K562 (cell line): ENCODE results near the gene FAM227B. TPM values are rescaled to one million over a fixed set of nuclear protein-coding genes. Genes with fewer than 3 reads are reported as not detected.

ENCODE experiments used
- ATAC-seq: fragments of 200-7000 bp; cut with Tn5 transposase; 3 replicates; pipeline ENCODE4 v1.9.1; 2020; ENCODE audit warnings: moderate library complexity
- BruUV-seq: library from RNA; stranded (reverse); fragments of 400-500 nt; replicated peaks from 2 replicates; lab custom pipeline; 2021; lab: Mats Ljungman, UMichigan
- CTCF ChIA-PET: fragments of 300-600 bp; formaldehyde crosslinking; extraction: SDS; loops from one replicate; lab custom pipeline; 2021; ENCODE audit warnings: low intra/inter-chr PET ratio; lab: Yijun Ruan, JAX
- POLR2A ChIA-PET: fragments of 300-600, 350-650 bp; sonication (Branson Sonifier 250); formaldehyde crosslinking; extraction: SDS; loops from one replicate; lab custom pipeline; 2021; ENCODE audit warnings: antibody characterized with exemption, inconsistent platforms; lab: Yijun Ruan, JAX
- DNase-seq, 4 experiments: peaks; one replicate each; pipeline versions ENCODE4 v3.0.0 to v3.0.0-alpha.2; 2011 to 2018; ENCODE audit warnings: low spot score in 3 of 4, mixed read lengths in 3 of 4; ENCODE audit errors: extremely low read depth in 1 of 4
- FAIRE-seq: peaks from 2 replicates; lab custom pipeline; 2011; peaks lifted over from hg19 to GRCh38; lab: Jason Lieb, UNC
- H2AFZ ChIP-seq: 2 replicates; pipeline ENCODE4 v1.6.0; 2011; ENCODE audit warnings: low read depth, low read length, control low read depth, inconsistent platforms
- H3K27ac ChIP-seq: fragments of 200-600 bp; 3 replicates; pipeline ENCODE4 v1.8.0; 2011; ENCODE audit warnings: low read depth, mild to moderate bottlenecking, control low read depth, inconsistent platforms, low read length, moderate library complexity, mixed read lengths; ENCODE audit errors: extremely low read depth
- H3K27me3 ChIP-seq, 2 experiments: fragments of 300-600 bp in 1 of 2; 2 replicates in 1 of 2; 3 replicates in 1 of 2; pipeline versions ENCODE4 v1.6.0 to v1.8.0; 2011; ENCODE audit warnings: inconsistent platforms in 2 of 2, low read length in 2 of 2, mild to moderate bottlenecking in 1 of 2, mixed read lengths in 1 of 2, moderate library complexity in 1 of 2; ENCODE audit not compliant: control insufficient read depth in 2 of 2, insufficient read depth in 2 of 2
- H3K36me3 ChIP-seq: fragments of 300-600 bp; 3 replicates; pipeline ENCODE4 v1.8.0; 2011; ENCODE audit warnings: mild to moderate bottlenecking, low read length, inconsistent platforms; ENCODE audit not compliant: control insufficient read depth, insufficient read depth
- H3K4me1 ChIP-seq, 2 experiments: fragments of 200-600 bp in 1 of 2; replicated peaks in 1 of 2; 2 replicates in 1 of 2; 3 replicates in 1 of 2; pipeline versions ENCODE4 v1.5.1 to v1.8.0; 2011; ENCODE audit warnings: inconsistent platforms in 2 of 2, low read length in 2 of 2, mild to moderate bottlenecking in 1 of 2, mixed read lengths in 1 of 2, moderate library complexity in 1 of 2; ENCODE audit not compliant: control insufficient read depth in 2 of 2, insufficient read depth in 2 of 2
- H3K4me2 ChIP-seq: 2 replicates; pipeline ENCODE4 v1.6.1; 2011; ENCODE audit warnings: low read length, control low read depth, inconsistent platforms, mixed read lengths; ENCODE audit not compliant: insufficient read depth
- H3K4me3 ChIP-seq: fragments of 200-600 bp; sonication (generic), shearing (Covaris generic); 2 replicates; pipeline ENCODE4 v1.5.1; 2016; ENCODE audit warnings: control low read depth, inconsistent platforms
- H3K79me2 ChIP-seq: fragments of 200-600 bp; 3 replicates; pipeline ENCODE4 v1.8.0; 2011; ENCODE audit warnings: low read length, inconsistent platforms; ENCODE audit not compliant: control insufficient read depth, insufficient read depth
- H3K9ac ChIP-seq, 2 experiments: 2 replicates each; pipeline versions ENCODE4 v1.6.0 to v1.6.1; 2011; ENCODE audit warnings: low read depth in 2 of 2, low read length in 2 of 2, control low read depth in 1 of 2, inconsistent platforms in 1 of 2, mild to moderate bottlenecking in 1 of 2, mixed read lengths in 1 of 2; ENCODE audit not compliant: insufficient read depth in 1 of 2
- H3K9me1 ChIP-seq: one replicate; pipeline ENCODE4 v1.6.0; 2011; ENCODE audit warnings: inconsistent platforms, mild to moderate bottlenecking, low read length, moderate library complexity; ENCODE audit not compliant: control insufficient read depth, insufficient read depth
- H3K9me3 ChIP-seq: replicated peaks from 2 replicates; pipeline ENCODE4 v1.5.1; 2011; ENCODE audit warnings: low read depth, low read length, inconsistent platforms; ENCODE audit not compliant: control insufficient read depth, insufficient read depth
- H4K20me1 ChIP-seq: replicated peaks from 2 replicates; pipeline ENCODE4 v1.6.1; 2011; ENCODE audit warnings: low read length, inconsistent platforms, mixed read lengths; ENCODE audit not compliant: control insufficient read depth, insufficient read depth
- E2F1 ChIP-seq: sonication (generic); formaldehyde crosslinking; IDR thresholded peaks from 2 replicates; pipeline ENCODE4 v1.8.1; 2023; ENCODE audit warnings: mild to moderate bottlenecking, missing genetic modification reagents, moderate library complexity
- ELF1 ChIP-seq: fragments of 200-800 bp; sonication (Bioruptor generic); IDR thresholded peaks from 2 replicates; pipeline ENCODE4 v1.6.1; 2016; ENCODE audit warnings: missing genetic modification characterization, missing compliant biosample characterization
- EZH2 ChIP-seq: IDR thresholded peaks from 2 replicates; pipeline ENCODE4 v1.6.1; 2012; ENCODE audit warnings: low read depth, mild to moderate bottlenecking, inconsistent platforms, low read length, borderline replicate concordance
- FOXP4 ChIP-seq: sonication (generic); formaldehyde crosslinking; IDR thresholded peaks from 2 replicates; pipeline ENCODE4 v1.8.0; 2022; ENCODE audit warnings: mild to moderate bottlenecking, missing genetic modification reagents, borderline replicate concordance
- HMG20B ChIP-seq: fragments of 250-450 bp; sonication (Bioruptor Pico); IDR thresholded peaks from 2 replicates; pipeline ENCODE4 v1.5.0; 2021; ENCODE audit warnings: mild to moderate bottlenecking
- HMGN3 ChIP-seq: IDR thresholded peaks from 2 replicates; pipeline ENCODE4 v1.6.1; 2011; ENCODE audit warnings: borderline replicate concordance, low read depth, mild to moderate bottlenecking, mixed read lengths, low read length; ENCODE audit not compliant: insufficient read length; ENCODE audit errors: extremely low read depth
- LARP7 ChIP-seq: fragments of 450-650 bp; IDR thresholded peaks from 2 replicates; pipeline ENCODE4 v1.6.1; 2016
- TFAP4 ChIP-seq: sonication (generic); formaldehyde crosslinking; IDR thresholded peaks from 2 replicates; pipeline ENCODE4 v1.8.0; 2022; ENCODE audit warnings: missing genetic modification reagents, mild to moderate bottlenecking, moderate library complexity, borderline replicate concordance
- XRCC4 ChIP-seq: IDR thresholded peaks from one replicate; pipeline ENCODE4 v1.6.1; 2011; ENCODE audit not compliant: insufficient read depth, insufficient read length; ENCODE audit errors: extremely low read depth
- ZNF224 ChIP-seq: sonication (generic); formaldehyde crosslinking; IDR thresholded peaks from 2 replicates; pipeline ENCODE4 v1.8.0; 2022; ENCODE audit warnings: mild to moderate bottlenecking, missing genetic modification reagents
- ZNF316 ChIP-seq: fragments of 450-650 bp; IDR thresholded peaks from 2 replicates; pipeline ENCODE4 v1.6.1; 2016
- ZNF696 ChIP-seq: fragments of 250-450 bp; sonication (Bioruptor Pico); conservative IDR thresholded peaks from 2 replicates; pipeline ENCODE4 v1.4.0; 2020; ENCODE audit warnings: mild to moderate bottlenecking, moderate library complexity
- ZNF780A ChIP-seq: fragments of 250-450 bp; sonication (Bioruptor Pico); IDR thresholded peaks from 2 replicates; pipeline ENCODE4 v1.5.0; 2021; ENCODE audit warnings: mild to moderate bottlenecking
- WGBS: fragments of 100-300 bp; shearing (Covaris generic); methylation state at CpG from one replicate; pipeline ENCODE4 v1.1.6; 2016; ENCODE audit warnings: low coverage, mixed read lengths; ENCODE audit not compliant: insufficient coverage; ENCODE audit errors: missing lambda C conversion rate; 5-methylcytosine and 5-hydroxymethylcytosine counted together
- in situ Hi-C: fragments of 300-500 bp; cut with MboI; formaldehyde crosslinking; loops from 4 replicates; pipeline ENCODE4 v1.15.0; 2018; ENCODE audit warnings: inconsistent platforms, mixed read lengths
- intact Hi-C: fragments of 100-400 bp; cut with micrococcal nuclease; formaldehyde crosslinking; loops from 2 replicates; pipeline ENCODE4 v1.14.2; 2022
- polyA plus RNA-seq, 8 experiments: library from polyadenylated mRNA; depleted of rRNA in 4 of 8; stranded (reverse) in 5 of 8; unstranded in 3 of 8; fragments of >200 nt; fragmentation: Nextera tagmentation in 2 of 8; fragmentation: Illumina TruSeq in 1 of 8; extraction: Ambion mirVana in 2 of 8; extraction: Trizol in 1 of 8; gene quantifications; 2 replicates each; pipeline versions ENCODE4 v1.2.1 to v1.2.3, GENCODE V29; 2011 to 2014; ENCODE audit warnings: inconsistent platforms in 1 of 8, missing spikeins in 1 of 8
- total RNA-seq, 7 experiments: library from RNA; depleted of rRNA in 6 of 7; stranded (reverse); fragments of >200 nt in 6 of 7; fragmentation: Illumina TruSeq in 2 of 7; extraction: Trizol in 2 of 7; gene quantifications; 2 replicates each; pipeline versions ENCODE4 v1.2.1 to v1.2.3, GENCODE V29; 2011 to 2021; ENCODE audit warnings: low replicate concordance in 1 of 7

The FAM227B gene
- total and polyA plus RNA-seq, 9 of the 15 experiments (the other 6 are each of a cell fraction or from before 2014, with no cell fraction given) = 5.1 to 12.5 (median 11.2) TPM

- FAIRE-seq (no peak), DNase-seq (no peak), ATAC-seq (no peak)
- Histone ChIP-seq H3K36me3 (no peaks in the 10 kb centered on the region), H3K9me3 (no peaks in the 10 kb centered on the region), H3K79me2 (no peaks in the 10 kb centered on the region), H3K9ac (no peak overlapping the region), H2AFZ (no peak overlapping the region), H3K4me2 (no peak overlapping the region), H3K27me3 (no peaks in the 10 kb centered on the region; a peak in 1 of 5 replicates), H4K20me1 (no peaks in the 10 kb centered on the region), H3K4me3 (no peak overlapping the region), H3K4me1 (no peaks in the 10 kb centered on the region), H3K9me1 (no peaks in the 10 kb centered on the region), H3K27ac (no peak overlapping the region)
- no peak for TF ChIP-seq ZNF780A (CRISPR knock-in tag)
- TF ChIP-seq FOXP4 (CRISPR knock-in tag) = no peak
- TF ChIP-seq LARP7 = no peak
- ChIA-PET CTCF (no interaction called here), POLR2A (no interaction called here)
- BruUV-seq = no TSS peak
- intact Hi-C loops (no loop called here), in situ Hi-C loops (no loop called here)
- WGBS = 3% methylated on average over 2 of the region's 2 CpGs
These were observed 160.1 kb downstream of the FAM227B start for GRCh38 chr15:49460411-49460941.

GRCh38 chr15:49458145-49458544, 162.5 kb downstream of the FAM227B start:
- in situ Hi-C loops (no loop called here), intact Hi-C loops (no loop called here)
- FAIRE-seq (no peak), ATAC-seq (no peak), DNase-seq (no peak)
- Histone ChIP-seq H3K4me2 (no peak overlapping the region), H3K9me3 (no peaks in the 10 kb centered on the region), H3K27ac (no peak overlapping the region), H4K20me1 (no peaks in the 10 kb centered on the region), H3K9ac (no peak overlapping the region), H3K27me3 (no peaks in the 10 kb centered on the region; a peak in 1 of 5 replicates), H3K9me1 (no peaks in the 10 kb centered on the region), H2AFZ (no peak overlapping the region), H3K79me2 (no peaks in the 10 kb centered on the region), H3K4me1 (no peaks in the 10 kb centered on the region), H3K4me3 (no peak overlapping the region), H3K36me3 (no peaks in the 10 kb centered on the region)
- CTCF ChIA-PET = no interaction called here
- no TSS peak for BruUV-seq
- WGBS = 0% methylated on average over 2 of the region's 2 CpGs
- POLR2A ChIA-PET = no interaction called here
- TF ChIP-seq HMGN3 (no peak), ZNF696 (no peak), EZH2 (no peak), TFAP4 (no peak), ELF1 (tag) (no peak), ZNF224 (no peak), ZNF316 (no peak), XRCC4 (no peak), E2F1 (CRISPR knock-in tag) (no peak), HMG20B (CRISPR knock-in tag) (no peak)
